ENCODE results near the gene BCL3.

- TF ChIP-seq, protein P1, sequence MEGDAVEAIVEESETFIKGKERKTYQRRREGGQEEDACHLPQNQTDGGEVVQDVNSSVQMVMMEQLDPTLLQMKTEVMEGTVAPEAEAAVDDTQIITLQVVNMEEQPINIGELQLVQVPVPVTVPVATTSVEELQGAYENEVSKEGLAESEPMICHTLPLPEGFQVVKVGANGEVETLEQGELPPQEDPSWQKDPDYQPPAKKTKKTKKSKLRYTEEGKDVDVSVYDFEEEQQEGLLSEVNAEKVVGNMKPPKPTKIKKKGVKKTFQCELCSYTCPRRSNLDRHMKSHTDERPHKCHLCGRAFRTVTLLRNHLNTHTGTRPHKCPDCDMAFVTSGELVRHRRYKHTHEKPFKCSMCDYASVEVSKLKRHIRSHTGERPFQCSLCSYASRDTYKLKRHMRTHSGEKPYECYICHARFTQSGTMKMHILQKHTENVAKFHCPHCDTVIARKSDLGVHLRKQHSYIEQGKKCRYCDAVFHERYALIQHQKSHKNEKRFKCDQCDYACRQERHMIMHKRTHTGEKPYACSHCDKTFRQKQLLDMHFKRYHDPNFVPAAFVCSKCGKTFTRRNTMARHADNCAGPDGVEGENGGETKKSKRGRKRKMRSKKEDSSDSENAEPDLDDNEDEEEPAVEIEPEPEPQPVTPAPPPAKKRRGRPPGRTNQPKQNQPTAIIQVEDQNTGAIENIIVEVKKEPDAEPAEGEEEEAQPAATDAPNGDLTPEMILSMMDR (IDR thresholded peaks at IDR 0.05), result no peak
- TF ChIP-seq POLR2A (IDR thresholded peaks at IDR 0.05), result no peak
These were observed 46.1 kb downstream of the BCL3 start for GRCh38 chr19:44794610-44795009.
